Mesenchymal stem cell (in vitro differentiated cells and primary cell): ENCODE results near the gene CCDC102A.

Source experiments
- DNase-seq: peaks from one replicate; pipeline ENCODE4 v3.0.0-alpha.2; 2013
- H2AFZ ChIP-seq: one replicate; pipeline ENCODE4 v1.6.1; 2013; ENCODE audit warnings: low read depth, mild to moderate bottlenecking, control low read depth, inconsistent platforms, low read length, moderate library complexity
- H2AK5ac ChIP-seq: 2 replicates; pipeline ENCODE4 v1.6.1; 2013; ENCODE audit warnings: low read length, moderate library complexity, mild to moderate bottlenecking, inconsistent platforms; ENCODE audit not compliant: severe bottlenecking
- H2BK120ac ChIP-seq: one replicate; pipeline ENCODE4 v1.6.1; 2013; ENCODE audit warnings: low read depth, mild to moderate bottlenecking, inconsistent platforms, low read length, moderate library complexity
- H2BK12ac ChIP-seq, 2 experiments: one replicate each; pipeline ENCODE4 v1.6.1; 2013; ENCODE audit warnings: inconsistent platforms in 2 of 2, low read length in 2 of 2, mild to moderate bottlenecking in 2 of 2, moderate library complexity in 2 of 2, control low read depth in 1 of 2
- H2BK15ac ChIP-seq: one replicate; pipeline ENCODE4 v1.6.1; 2013; ENCODE audit warnings: mild to moderate bottlenecking, low read depth, inconsistent platforms; ENCODE audit not compliant: poor library complexity, severe bottlenecking
- H2BK5ac ChIP-seq: 2 replicates; pipeline ENCODE4 v1.6.1; 2013; ENCODE audit warnings: low read depth, mild to moderate bottlenecking, low read length, control low read depth, inconsistent platforms; ENCODE audit not compliant: poor library complexity, severe bottlenecking
- H3K14ac ChIP-seq, 2 experiments: one replicate each; pipeline ENCODE4 v1.6.1; 2013; ENCODE audit warnings: inconsistent platforms in 2 of 2, low read length in 2 of 2, control low read depth in 1 of 2, mild to moderate bottlenecking in 1 of 2, moderate library complexity in 1 of 2
- H3K18ac ChIP-seq, 2 experiments: one replicate each; pipeline ENCODE4 v1.6.1; 2013; ENCODE audit warnings: inconsistent platforms in 2 of 2, low read length in 2 of 2, control low read depth in 1 of 2, low read depth in 1 of 2, mild to moderate bottlenecking in 1 of 2
- H3K23ac ChIP-seq, 2 experiments: one replicate each; pipeline ENCODE4 v1.6.1; 2013; ENCODE audit warnings: inconsistent platforms in 2 of 2, low read length in 2 of 2, mild to moderate bottlenecking in 2 of 2, moderate library complexity in 2 of 2, control low read depth in 1 of 2
- H3K27ac ChIP-seq: 2 replicates; pipeline ENCODE4 v1.5.1; 2013; ENCODE audit warnings: mild to moderate bottlenecking, moderate library complexity, low read length, control low read depth, inconsistent platforms; ENCODE audit not compliant: poor library complexity, severe bottlenecking
- H3K27me3 ChIP-seq, 2 experiments: 2 replicates each; pipeline versions ENCODE4 v1.6.1 to v1.7.0; 2013; ENCODE audit warnings: low read length in 2 of 2, mild to moderate bottlenecking in 2 of 2, moderate library complexity in 2 of 2, control low read depth in 1 of 2, inconsistent platforms in 1 of 2; ENCODE audit not compliant: control insufficient read depth in 1 of 2, insufficient read depth in 1 of 2
- H3K36me3 ChIP-seq, 2 experiments: 2 replicates each; pipeline versions ENCODE4 v1.6.1 to v1.7.0; 2013; ENCODE audit warnings: low read length in 2 of 2, control low read depth in 1 of 2, inconsistent platforms in 1 of 2, low read depth in 1 of 2, mild to moderate bottlenecking in 1 of 2; ENCODE audit not compliant: insufficient read depth in 2 of 2, control insufficient read depth in 1 of 2
- H3K4ac ChIP-seq, 2 experiments: one replicate each; pipeline ENCODE4 v1.6.1; 2013; ENCODE audit warnings: inconsistent platforms in 2 of 2, low read length in 2 of 2, mild to moderate bottlenecking in 2 of 2, moderate library complexity in 2 of 2, control low read depth in 1 of 2, low read depth in 1 of 2
- H3K4me1 ChIP-seq: 2 replicates; pipeline ENCODE4 v1.6.1; 2013; ENCODE audit warnings: low read depth, low read length, control low read depth; ENCODE audit not compliant: control insufficient read depth, insufficient read depth
- H3K4me2 ChIP-seq: 2 replicates; pipeline ENCODE4 v1.6.1; 2013; ENCODE audit warnings: low read length, mild to moderate bottlenecking, inconsistent platforms; ENCODE audit not compliant: poor library complexity, severe bottlenecking
- H3K4me3 ChIP-seq, 2 experiments: 2 replicates each; pipeline versions ENCODE4 v1.5.1 to v1.7.0; 2013; ENCODE audit warnings: low read length in 2 of 2, mild to moderate bottlenecking in 2 of 2, control low read depth in 1 of 2, low read depth in 1 of 2; ENCODE audit not compliant: insufficient read depth in 1 of 2
- H3K79me1 ChIP-seq: replicated peaks from 2 replicates; pipeline ENCODE4 v1.6.1; 2013; ENCODE audit warnings: mild to moderate bottlenecking, control low read depth, low read length, inconsistent platforms; ENCODE audit not compliant: poor library complexity, severe bottlenecking
- H3K9ac ChIP-seq: 2 replicates; pipeline ENCODE4 v1.7.0; 2013; ENCODE audit warnings: mild to moderate bottlenecking, low read length, moderate library complexity
- H3K9me3 ChIP-seq: 2 replicates; pipeline ENCODE4 v1.7.0; 2013; ENCODE audit warnings: mild to moderate bottlenecking, low read length; ENCODE audit not compliant: control insufficient read depth
- H4K8ac ChIP-seq: one replicate; pipeline ENCODE4 v1.6.1; 2013; ENCODE audit warnings: inconsistent platforms, mild to moderate bottlenecking, low read length, moderate library complexity
- H4K91ac ChIP-seq: one replicate; pipeline ENCODE4 v1.6.1; 2013; ENCODE audit warnings: mild to moderate bottlenecking, low read length, inconsistent platforms
- WGBS: methylation state at CpG from one replicate; pipeline ENCODE4 v1.1.7; 2013; ENCODE audit warnings: mixed read lengths; 5-methylcytosine and 5-hydroxymethylcytosine counted together

CCDC102A gene

DNA sequence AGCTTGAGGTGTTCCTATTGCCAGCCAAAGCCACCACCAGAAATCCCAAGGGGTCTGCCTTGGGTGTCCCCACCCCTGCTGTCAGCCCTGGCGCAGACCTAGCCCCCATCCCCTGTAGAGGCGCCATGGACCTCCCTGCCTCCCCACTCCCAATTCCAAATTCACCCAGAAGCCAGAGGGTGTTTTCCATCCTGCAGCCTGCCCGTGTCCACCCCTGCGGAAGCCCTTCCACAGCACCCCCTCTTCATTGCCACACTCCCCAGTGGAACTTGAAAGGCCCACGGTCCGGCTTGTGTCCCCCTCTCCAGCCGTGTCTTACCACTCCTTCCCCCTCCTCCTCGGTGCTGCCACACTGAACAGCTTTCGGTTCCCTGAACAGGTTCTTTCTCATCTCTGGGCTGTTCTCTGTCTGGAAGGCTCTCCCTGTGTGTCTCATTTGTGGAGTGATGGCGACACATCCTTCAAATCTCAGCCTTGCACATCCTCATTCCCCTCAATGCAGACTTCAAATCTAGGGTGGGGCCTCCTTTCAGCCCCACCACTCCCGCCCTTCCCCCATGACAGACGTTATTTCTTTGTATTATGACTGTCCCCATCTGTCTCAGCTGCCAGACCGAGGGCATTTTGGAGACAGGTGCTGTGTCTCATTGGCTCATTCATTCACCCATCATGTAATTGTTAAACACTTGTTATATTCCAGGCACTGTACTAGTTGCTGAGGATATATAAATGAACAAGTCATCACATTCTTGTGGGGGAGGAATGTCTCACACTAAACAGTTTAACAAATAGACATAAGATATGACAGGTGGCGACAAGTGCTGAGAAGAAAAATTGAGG, 42.4 kb upstream of the CCDC102A start:
- Histone ChIP-seq H3K4ac (no peak overlapping the region), H3K36me3 (no peaks in the 10 kb centered on the region), H2AK5ac (peak overlapping the region; percentile 27), H2BK120ac (no peak overlapping the region), H3K9ac (no peak overlapping the region), H3K4me3 (no peak overlapping the region), H3K23ac (peak overlapping the region in 1 of 2 experiments; percentile 30), H2BK5ac (no peak overlapping the region), H3K14ac (no peak overlapping the region), H3K79me1 (no peaks in the 10 kb centered on the region), H4K8ac (peak overlapping the region; percentile 2), H3K27ac (no peak overlapping the region), H3K18ac (no peak overlapping the region), H2AFZ (no peak overlapping the region), H3K27me3 (peaks cover 6 to 26% of the 10 kb centered on the region in 2 experiments), H2BK15ac (no peak overlapping the region), H3K9me3 (no peaks in the 10 kb centered on the region), H4K91ac (no peak overlapping the region), H2BK12ac (peak overlapping the region in 1 of 2 experiments; percentile 35), H3K4me1 (peaks cover 6% of the 10 kb centered on the region), H3K4me2 (no peak overlapping the region)
- DNase-seq = no peak
- whole genome bisulfite sequencing = 81% methylated on average over 13 of the region's 14 CpGs

GRCh38 chr16:57577691-57578224, 41.4 kb upstream of the CCDC102A start:
- no peaks in the 10 kb centered on the region for H3K36me3 ChIP-seq
- peak overlapping the region; percentile 35 for H2BK120ac ChIP-seq
- peak overlapping the region; percentile 12 for H2BK15ac ChIP-seq
- H3K27ac ChIP-seq = no peak overlapping the region
- peaks cover 6% of the 10 kb centered on the region for H3K4me1 ChIP-seq
- no peak overlapping the region for H3K4me3 ChIP-seq
- peak overlapping the region in 1 of 2 experiments; percentile 31 for H2BK12ac ChIP-seq
- no peak overlapping the region for H2AK5ac ChIP-seq
- peak overlapping the region; percentile 82 for H4K8ac ChIP-seq
- H3K4ac ChIP-seq = no peak overlapping the region
- H3K23ac ChIP-seq = no peak overlapping the region
- H3K79me1 ChIP-seq = no peaks in the 10 kb centered on the region
- H2AFZ ChIP-seq = no peak overlapping the region
- peaks cover 6 to 26% of the 10 kb centered on the region in 2 experiments for H3K27me3 ChIP-seq
- peak overlapping the region in 1 of 2 experiments; percentile 64 for H3K18ac ChIP-seq
- H4K91ac ChIP-seq = no peak overlapping the region
- H3K4me2 ChIP-seq = no peak overlapping the region
- DNase-seq = no peak
- H3K9me3 ChIP-seq = no peaks in the 10 kb centered on the region
- 48% methylated on average over 4 of the region's 4 CpGs for WGBS
- H3K9ac ChIP-seq = no peak overlapping the region
- no peak overlapping the region for H2BK5ac ChIP-seq
- H3K14ac ChIP-seq = no peak overlapping the region

GRCh38 chr16:57577214-57577613, 40.8 kb upstream of the CCDC102A start:
- peak overlapping the region; percentile 82 for H4K8ac ChIP-seq
- no peak overlapping the region for H3K4me2 ChIP-seq
- no peak overlapping the region for H3K27ac ChIP-seq
- no peak overlapping the region for H3K14ac ChIP-seq
- H2BK5ac ChIP-seq = no peak overlapping the region
- H3K23ac ChIP-seq = no peak overlapping the region
- H3K4me3 ChIP-seq = no peak overlapping the region
- peak overlapping the region in 1 of 2 experiments; percentile 64 for H3K18ac ChIP-seq
- H3K9ac ChIP-seq = no peak overlapping the region
- H3K4ac ChIP-seq = no peak overlapping the region
- no peak overlapping the region for H2BK120ac ChIP-seq
- H3K9me3 ChIP-seq = no peaks in the 10 kb centered on the region
- peaks cover 6 to 26% of the 10 kb centered on the region in 2 experiments for H3K27me3 ChIP-seq
- H2BK15ac ChIP-seq = no peak overlapping the region
- H2BK12ac ChIP-seq = no peak overlapping the region
- H4K91ac ChIP-seq = no peak overlapping the region
- H2AK5ac ChIP-seq = no peak overlapping the region
- H3K36me3 ChIP-seq = no peaks in the 10 kb centered on the region
- H3K79me1 ChIP-seq = no peaks in the 10 kb centered on the region
- no peak overlapping the region for H2AFZ ChIP-seq
- no peak for DNase-seq
- peaks cover 6% of the 10 kb centered on the region for H3K4me1 ChIP-seq
- WGBS = 87% methylated on average over 6 of the region's 6 CpGs

DNA sequence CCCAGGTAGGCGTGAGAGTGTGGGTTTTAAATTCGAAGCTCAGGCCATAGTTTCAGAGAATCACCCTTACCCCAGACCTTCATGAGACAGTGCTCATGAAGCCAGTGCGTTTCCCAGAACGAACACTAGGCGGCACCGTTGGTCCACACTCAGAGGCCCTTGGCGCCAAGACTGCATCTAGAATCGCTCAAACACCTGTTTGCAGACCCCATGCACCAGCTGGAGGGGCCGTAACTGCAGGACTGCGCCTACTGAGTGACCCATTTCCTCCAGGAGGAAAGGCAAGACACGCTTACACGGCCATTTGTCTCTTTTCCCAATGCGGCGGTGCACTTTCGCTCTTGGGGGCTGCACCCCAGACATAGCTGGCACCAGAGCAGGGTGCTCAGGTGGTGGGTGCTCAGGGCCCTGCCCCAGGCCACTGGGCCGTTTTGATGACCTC, 40.1 kb upstream of the CCDC102A start:
- Histone ChIP-seq H2BK12ac (no peak overlapping the region), H4K8ac (peak overlapping the region; percentile 66), H3K14ac (no peak overlapping the region), H3K27ac (no peak overlapping the region), H3K9me3 (no peaks in the 10 kb centered on the region), H3K9ac (no peak overlapping the region), H2AFZ (no peak overlapping the region), H3K23ac (no peak overlapping the region), H2AK5ac (no peak overlapping the region), H3K18ac (no peak overlapping the region), H4K91ac (no peak overlapping the region), H3K36me3 (no peaks in the 10 kb centered on the region), H3K79me1 (no peaks in the 10 kb centered on the region), H3K4me1 (peaks cover 6% of the 10 kb centered on the region), H3K27me3 (peaks cover 6 to 22% of the 10 kb centered on the region in 2 experiments), H3K4me2 (no peak overlapping the region), H3K4ac (no peak overlapping the region), H2BK5ac (no peak overlapping the region), H2BK15ac (no peak overlapping the region), H2BK120ac (no peak overlapping the region), H3K4me3 (no peak overlapping the region)
- WGBS = 19% methylated on average over 16 of the region's 16 CpGs
- peak; percentile 64 for DNase-seq
